ENCODE results near the gene SMAD6.

SMAD6 gene

DNA sequence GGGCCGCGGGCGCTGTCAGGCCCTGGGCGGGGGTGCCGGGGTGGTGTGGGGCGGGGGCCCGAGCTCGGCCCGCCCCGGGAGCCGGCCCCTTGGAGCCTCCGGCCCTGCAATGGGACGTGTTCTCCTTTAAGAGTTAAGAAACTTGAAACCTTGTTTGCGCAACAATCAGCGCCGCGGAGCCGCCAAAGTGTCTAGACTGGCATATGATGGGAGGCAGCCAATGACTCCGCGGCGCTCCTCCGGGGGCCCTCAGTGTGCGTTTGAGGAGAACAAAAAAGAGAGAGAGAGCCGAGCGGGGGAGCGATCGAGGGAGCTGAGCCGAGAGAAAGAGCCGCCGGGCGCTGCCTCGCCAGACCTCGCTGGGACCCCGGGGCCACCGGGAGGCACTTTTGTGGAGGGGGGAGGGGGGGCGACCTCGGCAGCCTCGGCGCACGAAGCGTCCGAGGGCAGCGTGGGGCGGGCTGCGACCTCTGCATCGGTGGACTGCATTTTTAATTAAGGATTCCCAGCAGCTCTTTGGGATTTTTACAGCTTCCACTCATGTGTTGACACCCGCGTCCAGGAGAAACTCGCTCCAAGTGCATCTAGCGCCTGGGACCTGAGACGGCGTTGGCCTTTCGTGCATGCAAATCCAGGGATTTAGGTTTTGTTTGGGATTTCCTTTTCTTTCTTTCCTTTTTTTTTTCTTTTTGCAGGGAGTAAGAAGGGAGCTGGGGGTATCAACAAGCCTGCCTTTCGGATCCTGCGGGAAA lies at the start of gene SMAD6:
SMAD6 (plus strand) TSS at position 202 of the 752 bp plus-strand sequence. CDS start 1,023 bp downstream, outside the sequence.
- DNase-seq (ENCODE audit: low spot score) = peak; percentile 99

DNA sequence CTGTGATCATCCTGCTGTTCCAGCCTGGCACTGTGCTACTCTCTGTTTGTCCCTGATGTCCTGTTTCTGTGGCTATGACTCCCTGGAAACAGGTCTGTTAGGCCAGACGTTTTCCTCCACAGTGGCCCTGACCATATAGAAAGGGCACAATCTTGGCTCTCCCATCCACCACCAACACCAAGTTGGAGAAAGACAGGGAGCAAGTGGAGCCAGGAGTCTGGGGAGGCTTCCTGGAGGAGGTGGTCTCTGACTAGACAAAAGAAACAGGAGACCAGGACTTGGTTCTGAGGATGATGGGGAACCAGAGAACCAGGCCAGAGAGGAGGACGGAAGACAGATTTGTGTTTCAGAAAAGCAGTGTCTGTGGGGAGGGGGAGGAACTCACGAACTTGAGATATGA lies 49.2 kb upstream of the SMAD6 start:
- DNase-seq (ENCODE audit: low spot score) = no peak

DNA sequence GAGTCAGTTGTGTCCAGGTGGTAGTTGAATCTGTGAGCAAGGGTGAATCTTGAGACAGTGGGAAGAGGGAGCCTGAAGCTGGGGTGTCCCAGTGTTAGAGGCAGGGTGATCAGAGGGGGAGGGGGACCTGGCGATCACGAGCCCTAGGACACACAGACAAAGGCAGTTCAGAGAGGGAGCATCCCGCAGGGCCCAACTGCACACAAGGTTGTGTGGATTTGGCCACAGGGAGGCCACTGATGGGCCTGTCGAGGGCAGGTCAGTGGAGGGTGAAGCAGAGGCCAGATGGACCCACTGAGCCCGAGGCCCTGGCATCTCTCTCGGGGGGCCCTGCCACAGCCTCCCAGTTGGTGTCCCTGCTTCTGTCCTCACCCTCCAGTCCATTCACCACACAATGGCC lies 48.6 kb upstream of the SMAD6 start:
- DNase-seq (ENCODE audit: low spot score) = no peak

DNA sequence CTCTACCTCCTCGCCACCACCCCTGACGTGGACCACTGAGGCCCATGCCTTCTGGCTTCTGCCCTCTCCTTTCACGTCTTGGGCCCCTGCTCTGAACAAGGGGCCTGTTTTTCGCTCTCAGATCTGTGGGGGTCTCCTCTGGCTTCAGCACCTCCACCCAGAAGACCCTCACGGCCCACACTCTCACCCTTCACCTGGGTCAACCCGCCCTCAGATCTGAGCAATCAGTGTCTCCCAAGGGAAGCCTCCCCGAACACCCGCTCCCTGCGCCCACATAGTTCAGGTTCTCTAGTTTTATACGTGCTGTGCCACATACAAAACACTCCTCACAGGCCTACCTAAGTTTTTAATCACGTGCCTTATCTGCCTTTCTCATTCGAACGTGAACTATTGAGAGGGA lies 48.2 kb upstream of the SMAD6 start:
- DNase-seq (ENCODE audit: low spot score) = no peak

DNA sequence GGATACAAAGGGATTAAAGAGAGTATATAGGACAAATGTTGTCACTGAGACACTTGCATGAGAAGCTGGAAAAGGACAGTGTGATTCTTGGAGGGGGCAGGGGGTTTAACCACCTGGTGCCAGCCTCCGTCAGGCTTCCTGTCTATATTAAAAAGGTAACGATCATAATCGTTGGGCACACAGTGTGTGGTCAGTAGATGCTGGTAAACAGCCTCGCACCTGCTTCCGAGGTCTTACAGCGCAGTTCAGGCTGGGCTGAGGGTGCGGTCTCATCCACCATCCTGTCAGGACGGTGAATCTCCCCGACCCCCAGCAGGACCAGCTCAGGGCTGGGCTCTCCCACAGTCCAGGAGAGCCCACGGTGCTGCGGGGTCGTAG lies 47.7 kb upstream of the SMAD6 start:
- no peak for DNase-seq (ENCODE audit: low spot score)

DNA sequence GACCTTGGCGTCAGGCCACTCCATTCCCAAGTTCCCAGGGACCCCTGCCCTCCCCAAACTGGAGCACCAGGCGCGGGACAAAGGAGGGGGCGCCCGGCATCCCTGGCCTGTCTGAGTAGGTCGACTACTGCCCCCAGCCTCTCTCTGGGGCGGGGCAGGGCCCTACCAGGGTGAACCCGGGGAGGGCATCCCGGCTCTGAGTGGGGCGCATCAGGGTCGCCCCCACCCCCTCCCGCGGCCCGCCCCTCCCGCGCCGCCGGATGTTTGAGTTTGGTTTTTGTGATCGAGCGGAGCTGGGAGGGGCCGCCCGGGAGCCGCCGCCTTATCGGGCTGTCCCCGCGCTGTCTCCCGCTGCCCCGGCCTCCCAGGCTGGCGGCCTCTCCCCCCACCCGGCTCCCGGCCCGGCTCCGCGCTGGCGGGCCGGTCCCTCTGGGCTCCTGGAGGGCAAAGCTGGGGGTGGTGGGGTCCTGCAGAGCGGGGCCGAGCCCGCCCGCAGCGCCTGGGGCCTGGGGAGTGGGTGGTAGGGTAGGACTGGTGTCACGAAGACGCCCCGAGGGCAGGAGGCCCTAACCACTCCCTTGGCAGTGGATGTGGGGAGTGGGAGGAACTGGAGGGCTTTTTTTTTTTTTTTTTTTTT lies 47.2 kb upstream of the SMAD6 start:
- DNase-seq (ENCODE audit: low spot score) = peak; percentile 77

DNA sequence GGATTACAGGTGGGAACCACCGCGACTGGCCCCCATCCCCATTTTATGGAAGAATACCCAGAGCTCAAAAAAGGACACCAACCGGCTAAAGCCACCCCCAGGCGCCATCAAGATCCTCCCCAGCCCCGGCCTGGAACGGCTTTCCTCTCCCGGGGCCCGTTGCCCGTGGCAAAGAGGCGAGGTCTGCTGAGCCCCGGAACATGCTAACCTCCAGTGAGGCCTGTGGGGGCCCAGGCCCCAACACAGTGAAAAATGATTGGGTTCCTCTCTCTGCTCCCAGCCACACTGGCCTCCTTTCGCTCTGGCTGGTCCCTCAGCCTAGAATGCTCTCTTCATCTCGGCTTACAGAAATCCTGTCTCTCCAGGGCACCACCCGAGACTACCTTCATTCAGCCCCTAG lies 46.5 kb upstream of the SMAD6 start:
- DNase-seq (ENCODE audit: low spot score) = no peak

DNA sequence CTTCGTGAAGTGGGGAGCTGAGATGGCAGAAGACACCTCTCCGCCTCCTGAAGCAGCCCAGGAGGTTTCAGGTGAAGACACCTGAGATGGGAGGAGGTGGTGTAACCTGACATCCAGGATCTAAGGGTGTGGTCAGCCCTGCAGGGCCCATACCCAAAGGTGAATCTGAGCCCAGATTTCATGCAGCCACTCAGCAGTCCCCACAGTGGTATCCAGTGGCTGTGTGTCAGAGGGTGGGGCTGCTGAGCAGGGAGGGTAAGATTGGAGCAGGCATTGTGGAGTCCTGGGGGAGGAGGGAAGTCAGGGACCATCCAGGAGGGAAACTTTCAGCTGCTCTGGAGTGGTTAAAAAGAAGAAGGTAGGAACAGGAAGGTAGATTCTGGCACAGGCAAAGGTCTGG lies 46.0 kb upstream of the SMAD6 start:
- no peak for DNase-seq (ENCODE audit: low spot score)

DNA sequence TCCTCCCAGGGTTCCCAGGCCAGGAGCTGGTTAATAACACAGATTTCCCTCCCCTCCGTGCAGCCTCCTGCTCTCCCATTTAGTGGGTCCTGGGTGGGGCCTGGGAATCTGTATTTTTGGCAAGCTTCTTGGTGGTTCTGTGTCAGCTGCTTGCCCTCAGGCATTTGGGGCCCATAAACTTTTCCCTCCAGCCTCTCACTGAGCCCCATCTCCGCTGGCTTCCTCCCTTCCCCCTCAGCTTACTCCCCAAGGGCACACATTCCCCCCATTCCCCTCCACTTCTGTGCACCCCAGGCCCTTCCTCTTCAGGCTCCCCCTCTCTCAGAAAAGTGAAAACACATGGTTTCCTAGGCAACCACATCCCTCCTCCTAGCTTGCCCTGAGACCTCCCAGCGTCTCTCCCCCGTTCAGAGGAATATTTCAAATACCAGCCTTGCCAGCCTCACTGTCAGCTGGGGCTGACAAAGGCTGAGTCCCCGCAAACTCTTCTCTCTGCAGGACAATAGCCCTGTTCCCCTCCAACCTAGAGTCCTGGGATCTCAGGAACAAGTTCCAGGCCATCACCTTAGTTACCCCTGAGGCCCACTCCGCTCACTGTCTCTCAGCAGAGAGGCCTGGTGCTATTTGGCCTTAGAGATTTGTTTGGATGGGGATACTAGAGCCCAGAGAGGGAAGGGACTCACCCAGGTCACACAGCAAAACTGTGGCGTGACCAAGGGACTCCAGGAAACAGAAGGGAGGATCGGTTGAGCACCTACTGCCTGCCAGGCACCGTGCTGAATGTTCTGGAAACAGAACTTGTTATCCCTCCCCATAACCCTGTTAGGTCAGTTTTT lies 44.6 kb upstream of the SMAD6 start:
- no peak for DNase-seq (ENCODE audit: low spot score)

DNA sequence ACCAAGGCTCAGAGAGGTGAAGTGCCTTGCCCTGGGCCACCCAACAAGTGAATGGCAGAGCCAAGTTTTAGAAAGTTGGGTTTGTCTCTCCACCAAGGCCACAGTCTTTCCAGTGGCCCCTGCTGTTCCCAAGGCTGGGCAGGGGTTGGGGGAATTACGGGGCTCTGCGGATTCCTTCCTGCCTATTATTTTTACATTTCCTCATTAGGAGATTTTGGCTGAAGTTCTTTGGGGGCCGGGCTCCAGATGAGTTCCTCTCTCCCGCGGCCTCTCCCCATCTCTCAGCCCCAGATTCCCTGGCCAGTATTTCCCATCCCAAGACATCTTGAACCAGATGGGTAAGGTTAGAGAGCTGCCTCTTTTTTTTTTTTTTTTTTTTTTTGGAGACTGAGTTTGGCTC lies 44.0 kb upstream of the SMAD6 start:
- DNase-seq (ENCODE audit: low spot score) = no peak

DNA sequence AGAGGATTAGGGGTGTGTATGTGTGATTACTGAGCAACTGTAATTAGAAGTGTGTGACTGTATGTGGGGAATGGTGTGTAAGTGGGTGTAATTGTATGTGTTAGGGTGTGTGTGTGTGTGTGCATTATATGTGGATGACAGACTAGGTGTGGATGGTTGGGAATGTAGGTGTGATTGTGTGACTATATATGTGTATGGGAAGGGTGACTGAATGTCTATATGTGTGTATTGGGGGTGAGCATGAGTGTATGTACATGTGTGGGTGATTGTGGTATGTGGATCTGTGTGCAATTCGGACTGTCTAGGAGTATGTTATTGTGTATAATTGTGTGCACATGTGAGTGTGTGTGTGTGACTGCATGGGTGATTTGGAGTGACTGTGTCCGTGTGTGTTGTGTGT lies 43.2 kb upstream of the SMAD6 start:
- no peak for DNase-seq (ENCODE audit: low spot score)

DNA sequence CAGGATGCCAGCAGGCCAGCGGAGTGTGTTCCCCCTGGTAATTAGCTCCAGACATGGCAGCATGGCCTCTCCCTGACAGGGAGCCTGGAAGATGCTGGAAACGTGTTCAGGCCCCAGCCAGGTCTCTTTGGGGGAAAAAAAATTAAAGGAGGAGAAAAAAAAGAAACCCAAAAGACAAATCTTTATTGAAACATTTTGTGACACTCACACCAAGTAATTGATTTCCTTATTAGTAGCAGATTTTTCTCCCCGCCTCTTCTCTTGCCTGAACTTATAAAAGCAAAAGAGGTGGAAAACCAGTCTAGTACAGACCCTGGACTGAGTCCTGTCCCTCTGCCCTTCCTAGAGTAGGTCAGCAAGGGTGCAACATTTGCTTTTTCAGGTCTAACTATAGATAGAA lies 42.7 kb upstream of the SMAD6 start:
- DNase-seq (ENCODE audit: low spot score) = no peak

DNA sequence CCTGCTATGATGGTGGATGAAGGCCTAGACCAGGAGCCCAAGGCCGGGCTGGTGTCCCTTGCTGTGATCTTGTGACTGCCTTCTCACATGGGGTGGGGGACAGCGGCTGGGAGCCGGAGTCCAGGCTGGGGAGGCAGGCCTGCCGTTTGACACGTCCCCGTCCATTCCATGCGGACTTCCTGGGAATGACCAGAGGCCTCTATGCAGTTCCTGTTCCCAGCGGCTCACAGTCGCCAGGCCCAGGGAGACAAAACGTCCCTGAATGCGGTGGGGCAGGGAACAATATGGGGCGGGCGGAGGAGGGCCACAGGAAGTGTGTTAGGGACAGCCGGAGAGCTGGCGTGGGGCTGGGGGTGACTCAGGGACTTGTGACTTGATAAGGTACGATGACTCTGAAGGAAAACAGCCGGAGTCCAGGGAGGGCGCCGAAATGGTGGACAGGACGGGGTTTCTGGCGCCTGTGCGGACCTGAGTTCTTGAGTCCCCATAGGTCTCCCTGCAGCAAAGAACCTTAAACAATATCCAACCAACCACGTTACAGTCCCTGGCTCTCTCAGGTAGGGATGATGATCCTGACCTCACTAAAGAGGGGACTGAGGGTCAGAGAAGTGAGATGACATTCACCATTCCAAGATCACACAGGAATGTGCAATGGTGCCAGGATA lies 40.5 kb upstream of the SMAD6 start:
- no peak for DNase-seq (ENCODE audit: low spot score)

DNA sequence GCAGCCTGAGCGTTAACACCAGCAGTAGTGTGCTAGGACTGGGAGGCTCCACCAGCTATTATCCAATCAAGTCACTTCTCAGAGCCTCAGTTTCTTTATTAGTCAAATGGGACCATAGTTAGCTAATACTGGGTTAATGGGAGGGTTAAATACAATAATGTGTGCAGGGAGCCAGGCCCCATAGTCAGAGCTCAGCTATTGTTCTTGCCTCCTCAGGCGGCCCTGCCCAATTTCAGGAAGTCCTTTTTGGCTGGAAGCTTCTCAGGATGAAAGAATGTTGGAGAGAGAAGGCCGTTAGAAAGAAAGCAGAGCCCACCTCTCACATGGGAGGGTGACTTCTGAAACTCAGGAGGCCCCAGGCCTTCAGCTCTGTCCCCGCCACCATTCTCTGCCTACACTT lies 39.5 kb upstream of the SMAD6 start:
- no peak for DNase-seq (ENCODE audit: low spot score)

DNA sequence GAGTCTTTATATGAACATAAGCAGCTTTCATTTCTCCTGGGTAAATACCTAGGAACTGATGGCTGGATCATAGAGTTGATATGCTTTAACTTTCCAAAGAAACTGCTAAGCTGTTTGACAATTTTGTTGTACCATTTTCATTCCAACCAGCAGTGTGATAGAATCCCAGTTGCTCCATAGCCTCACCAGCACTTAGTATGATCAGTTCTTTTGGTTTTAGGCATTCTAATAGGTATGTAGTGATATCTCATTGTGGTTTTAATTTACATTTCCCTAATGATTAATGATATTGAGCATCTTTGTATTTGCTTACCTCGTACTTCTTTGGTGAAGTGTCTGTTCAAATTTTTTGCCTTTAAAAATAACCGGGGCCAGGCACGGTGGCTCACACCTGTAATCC lies 38.4 kb upstream of the SMAD6 start:
- DNase-seq (ENCODE audit: low spot score) = no peak

DNA sequence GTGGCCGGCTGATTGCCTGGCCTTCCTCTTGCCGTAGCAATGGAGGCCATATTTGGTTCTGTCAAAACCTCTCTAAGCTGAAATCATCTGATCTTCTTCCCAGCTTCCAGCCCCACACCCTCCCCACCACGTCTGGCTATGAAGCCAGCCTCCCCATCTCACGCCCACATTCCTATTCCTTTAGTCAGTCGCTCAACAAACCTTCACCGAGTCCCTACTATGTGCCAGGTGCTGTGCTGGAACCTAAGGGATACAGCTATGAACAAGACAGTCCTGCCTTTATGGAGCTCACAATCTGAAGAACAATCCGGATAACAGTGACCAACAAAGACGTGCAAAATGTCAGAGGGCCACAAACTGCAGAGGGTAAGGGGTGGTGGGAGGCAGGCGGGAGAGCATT lies 31.9 kb upstream of the SMAD6 start:
- no peak for DNase-seq (ENCODE audit: low spot score)

DNA sequence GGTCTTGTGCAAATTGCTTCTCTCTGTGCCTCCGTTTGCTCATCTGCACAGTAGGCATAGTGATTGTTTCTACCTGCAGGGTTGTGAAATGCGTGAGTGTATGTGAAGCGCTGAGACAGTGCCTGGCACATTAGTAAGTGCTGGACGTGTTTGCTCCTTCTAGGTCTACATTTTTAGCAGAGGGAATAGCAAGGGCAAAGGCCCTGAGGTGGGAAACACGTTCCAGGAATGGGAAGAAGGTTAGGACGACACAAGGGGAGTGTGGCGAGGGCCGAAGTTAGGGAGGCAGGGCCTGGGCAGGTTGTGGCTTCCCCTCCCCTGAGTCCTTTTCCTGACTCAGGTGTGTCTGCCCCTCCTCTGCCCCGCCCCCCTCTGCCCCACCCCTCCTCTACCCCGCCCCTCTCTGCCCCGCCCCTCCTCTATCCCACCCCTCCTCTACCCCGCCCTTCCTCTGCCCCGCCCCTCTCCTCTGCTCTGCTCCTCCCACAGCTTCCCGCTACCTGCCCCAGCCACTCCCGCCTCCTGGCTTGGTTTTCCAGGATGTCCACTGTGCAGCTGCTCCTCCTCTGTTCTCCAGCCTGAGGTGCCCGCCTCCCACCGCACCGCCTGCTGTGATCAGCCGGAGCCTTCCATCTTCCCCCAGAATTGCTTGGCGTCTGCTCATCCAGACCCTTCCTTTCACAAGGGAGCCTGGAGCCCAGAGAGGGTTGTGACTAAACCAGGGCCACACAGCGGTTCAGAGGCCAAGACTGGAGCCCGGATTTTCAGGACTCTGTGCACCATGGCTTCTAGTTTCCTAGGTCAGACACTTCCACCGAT lies 31.1 kb upstream of the SMAD6 start:
- DNase-seq (ENCODE audit: low spot score) = peak; percentile 64

DNA sequence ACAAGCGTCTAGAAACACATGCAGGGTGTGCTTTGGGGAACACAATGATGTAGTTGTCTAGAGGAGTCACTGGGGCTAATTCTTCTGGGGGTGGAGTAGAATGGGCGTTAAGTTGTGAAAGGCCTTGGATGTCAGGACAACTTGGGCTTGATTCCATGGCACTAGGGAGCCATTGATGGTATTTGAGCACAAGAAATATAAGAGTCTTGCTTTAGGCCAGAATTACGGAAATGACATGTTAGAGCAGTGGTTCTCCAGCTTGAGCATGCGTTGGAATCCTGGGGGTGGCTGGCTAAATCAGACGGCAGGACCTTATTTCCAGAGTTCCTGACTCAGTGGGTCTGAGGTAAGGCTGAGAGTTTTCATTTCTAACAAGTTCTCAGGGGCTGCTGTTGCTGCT lies 29.2 kb upstream of the SMAD6 start:
- no peak for DNase-seq (ENCODE audit: low spot score)

DNA sequence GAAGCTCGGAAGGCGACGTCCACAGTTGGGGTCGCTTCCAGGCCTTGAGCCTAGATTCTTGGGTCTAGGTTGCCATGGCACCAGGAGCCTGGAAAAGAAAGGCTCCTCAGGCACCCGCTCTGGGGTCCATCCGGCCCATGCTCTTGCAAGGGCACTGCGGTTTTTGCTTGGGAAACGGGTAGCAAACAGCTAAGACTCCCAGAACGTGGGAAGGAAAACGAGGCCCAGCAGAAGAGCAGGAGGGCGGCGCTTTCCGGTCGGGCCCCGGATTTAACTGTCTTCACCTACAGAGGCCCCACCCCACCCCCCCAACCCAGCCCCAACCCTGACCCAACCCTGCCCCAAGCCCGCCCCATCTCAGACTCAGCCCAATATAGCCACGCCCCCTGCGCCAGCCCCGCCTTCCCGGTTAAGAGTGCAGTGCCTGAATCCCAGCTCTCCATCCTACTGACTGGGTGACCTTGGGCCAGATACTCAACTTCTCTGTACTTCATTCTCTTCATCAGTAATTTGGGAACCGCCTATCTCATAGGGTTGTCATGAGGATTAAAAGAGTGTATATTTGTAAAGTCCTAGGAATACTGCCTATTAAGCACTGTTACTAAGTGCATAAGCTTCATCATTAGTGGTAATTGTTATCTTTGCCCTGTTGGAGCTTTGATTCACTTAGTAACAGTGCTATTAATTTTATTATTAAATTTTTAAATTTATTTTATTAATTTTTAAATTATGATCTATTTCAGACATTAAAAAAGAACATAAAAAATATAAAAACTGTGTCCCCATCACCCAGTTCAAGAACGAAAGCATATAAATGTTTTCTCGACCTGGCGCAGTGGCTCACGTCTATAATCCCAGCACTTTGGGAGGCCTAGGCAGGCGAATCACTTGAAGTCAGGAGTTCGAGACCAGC lies 28.4 kb upstream of the SMAD6 start:
- DNase-seq (ENCODE audit: low spot score) = no peak

DNA sequence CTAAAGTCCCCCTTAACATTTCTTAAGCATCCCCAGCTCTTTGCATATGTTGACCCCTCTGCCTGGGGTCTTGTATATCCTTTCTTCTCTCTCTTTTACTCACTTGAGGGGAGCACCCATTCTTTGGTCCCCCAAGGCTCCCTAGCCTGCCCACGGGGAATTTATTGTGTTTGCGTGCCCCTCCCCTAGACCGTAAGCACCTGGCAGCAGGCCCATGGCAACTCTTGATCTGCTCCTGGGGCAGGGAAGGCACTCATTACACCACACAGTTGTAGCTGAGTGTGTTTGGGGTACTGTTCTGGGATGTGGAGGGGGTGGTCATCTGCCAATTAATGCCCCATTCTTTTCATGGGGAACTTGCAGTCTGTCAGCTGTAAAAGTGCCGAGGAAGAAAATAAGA lies 27.3 kb upstream of the SMAD6 start:
- no peak for DNase-seq (ENCODE audit: low spot score)

DNA sequence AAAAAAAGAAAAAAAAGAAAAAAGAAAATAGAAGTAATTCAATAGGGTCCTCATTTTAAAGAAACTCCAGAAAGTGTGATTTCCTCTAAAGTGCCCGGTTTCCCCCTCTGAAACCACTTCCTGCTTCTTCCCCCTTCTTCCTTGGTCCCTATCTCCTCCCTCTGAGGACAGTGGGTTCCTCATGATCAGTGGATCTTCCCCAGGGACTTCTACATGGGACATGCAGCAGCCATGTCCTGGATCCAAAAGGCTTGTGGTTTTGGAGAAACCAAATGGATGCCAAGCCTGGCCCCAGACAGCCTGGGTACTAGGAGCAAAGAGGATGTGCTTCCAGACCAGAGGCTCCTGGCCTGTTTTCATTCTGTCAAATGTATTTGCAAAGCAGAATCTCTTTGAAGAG lies 26.6 kb upstream of the SMAD6 start:
- no peak for DNase-seq (ENCODE audit: low spot score)

Data from HuH-7 (cell line).